Liver (tissue), 3 donors: ENCODE data around the gene SLC7A14.

Experiments
- ATF3 ChIP-seq: IDR thresholded peaks from 2 replicates; pipeline ENCODE4 v1.6.1; 2016; ENCODE audit warnings: antibody characterized with exemption
- CTCF ChIP-seq: fragments of 150-350 bp; IDR thresholded peaks from 2 replicates; pipeline ENCODE4 v1.5.1; 2017; ENCODE audit warnings: improper control_type of control experiment, low read depth, low read length; ENCODE audit not compliant: missing input control
- EGR1 ChIP-seq, 2 donors: IDR thresholded peaks; 2 replicates each; pipeline ENCODE4 v1.6.1; 2016 to 2018; ENCODE audit warnings: antibody characterized with exemption in 2 of 2, low read depth in 2 of 2
- GABPA ChIP-seq, 2 donors: IDR thresholded peaks in 1 of 2; conservative IDR thresholded peaks in 1 of 2; 2 replicates each; pipeline ENCODE4 v1.6.1; 2016; ENCODE audit warnings: antibody characterized with exemption in 2 of 2, mild to moderate bottlenecking in 1 of 2, moderate library complexity in 1 of 2
- JUND ChIP-seq, 2 donors: IDR thresholded peaks; 2 replicates each; pipeline ENCODE4 v1.6.1; 2016; ENCODE audit warnings: antibody characterized with exemption in 2 of 2
- NR2F2 ChIP-seq: IDR thresholded peaks from 2 replicates; pipeline ENCODE4 v1.6.1; 2016; ENCODE audit warnings: antibody characterized with exemption
- RAD21 ChIP-seq, 2 donors: IDR thresholded peaks; 2 replicates each; pipeline ENCODE4 v1.6.1; 2016; ENCODE audit warnings: antibody characterized with exemption in 2 of 2, mild to moderate bottlenecking in 2 of 2
- REST ChIP-seq: IDR thresholded peaks from 2 replicates; pipeline ENCODE4 v1.6.1; 2016; ENCODE audit warnings: antibody characterized with exemption, mild to moderate bottlenecking
- RXRA ChIP-seq, 2 donors: IDR thresholded peaks; 2 replicates each; pipeline ENCODE4 v1.6.1; 2017 to 2018; ENCODE audit warnings: antibody characterized with exemption in 2 of 2, mild to moderate bottlenecking in 1 of 2
- SP1 ChIP-seq: IDR thresholded peaks from 2 replicates; pipeline ENCODE4 v1.6.1; 2018; ENCODE audit warnings: antibody characterized with exemption, mild to moderate bottlenecking
- TAF1 ChIP-seq: conservative IDR thresholded peaks from 2 replicates; pipeline ENCODE4 v1.6.1; 2016; ENCODE audit warnings: antibody characterized with exemption, mild to moderate bottlenecking
- YY1 ChIP-seq: IDR thresholded peaks from 2 replicates; pipeline ENCODE4 v1.6.1; 2016; ENCODE audit warnings: antibody characterized with exemption, mild to moderate bottlenecking
- TF ChIP-seq, protein P1 (sequence below): IDR thresholded peaks from 2 replicates; pipeline ENCODE4 v1.6.1; 2016; ENCODE audit warnings: antibody characterized with exemption
- TF ChIP-seq, protein P2 (sequence below): IDR thresholded peaks from 2 replicates; pipeline ENCODE4 v1.6.1; 2016; ENCODE audit warnings: antibody characterized with exemption
- donor health status: healthy.
- donor health status: healthy.

GRCh38 chr3:170418422-170419398, 167.2 kb downstream of the SLC7A14 start, which contains the start of gene CLDN11:
- TF ChIP-seq YY1 (no peak), REST (no peak), CTCF (no peak), TAF1 (no peak), NR2F2 (no peak), RXRA (IDR thresholded peaks at IDR 0.05) (no peak), JUND (IDR thresholded peaks at IDR 0.05) (no peak), SP1 (no peak), ATF3 (no peak), RAD21 (IDR thresholded peaks at IDR 0.05) (no peak), EGR1 (IDR thresholded peaks at IDR 0.05; ENCODE audit: low read depth in 2 of 2) (no peak), GABPA (IDR thresholded peaks at IDR 0.05 in 1 of 2, conservative IDR thresholded peaks at IDR 0.05 in 1 of 2) (no peak)
- TF ChIP-seq, protein P1, sequence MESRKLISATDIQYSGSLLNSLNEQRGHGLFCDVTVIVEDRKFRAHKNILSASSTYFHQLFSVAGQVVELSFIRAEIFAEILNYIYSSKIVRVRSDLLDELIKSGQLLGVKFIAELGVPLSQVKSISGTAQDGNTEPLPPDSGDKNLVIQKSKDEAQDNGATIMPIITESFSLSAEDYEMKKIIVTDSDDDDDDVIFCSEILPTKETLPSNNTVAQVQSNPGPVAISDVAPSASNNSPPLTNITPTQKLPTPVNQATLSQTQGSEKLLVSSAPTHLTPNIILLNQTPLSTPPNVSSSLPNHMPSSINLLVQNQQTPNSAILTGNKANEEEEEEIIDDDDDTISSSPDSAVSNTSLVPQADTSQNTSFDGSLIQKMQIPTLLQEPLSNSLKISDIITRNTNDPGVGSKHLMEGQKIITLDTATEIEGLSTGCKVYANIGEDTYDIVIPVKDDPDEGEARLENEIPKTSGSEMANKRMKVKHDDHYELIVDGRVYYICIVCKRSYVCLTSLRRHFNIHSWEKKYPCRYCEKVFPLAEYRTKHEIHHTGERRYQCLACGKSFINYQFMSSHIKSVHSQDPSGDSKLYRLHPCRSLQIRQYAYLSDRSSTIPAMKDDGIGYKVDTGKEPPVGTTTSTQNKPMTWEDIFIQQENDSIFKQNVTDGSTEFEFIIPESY = no peak
- TF ChIP-seq, protein P2, sequence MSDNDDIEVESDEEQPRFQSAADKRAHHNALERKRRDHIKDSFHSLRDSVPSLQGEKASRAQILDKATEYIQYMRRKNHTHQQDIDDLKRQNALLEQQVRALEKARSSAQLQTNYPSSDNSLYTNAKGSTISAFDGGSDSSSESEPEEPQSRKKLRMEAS = no peak
